GM12864 (cell line): ENCODE data around the gene SEMA4D.

Experiments
- DNase-seq: peaks from one replicate; pipeline ENCODE4 v3.0.0-alpha.2; 2011; ENCODE audit warnings: low read depth
- H3K4me3 ChIP-seq: 2 replicates; pipeline ENCODE4 v1.5.1; 2011; ENCODE audit warnings: mild to moderate bottlenecking, low read depth, low read length, control low read depth
- CTCF ChIP-seq: IDR thresholded peaks from 2 replicates; pipeline ENCODE4 v1.5.1; 2011; ENCODE audit warnings: low read depth, mild to moderate bottlenecking, moderate library complexity, low read length, control low read depth, inconsistent platforms; ENCODE audit errors: missing control alignments

Gene SEMA4D

GRCh38 chr9:89432986-89433530, 64.9 kb downstream of the SEMA4D start:
- DNase-seq: no peak
- no peak overlapping the region for H3K4me3 ChIP-seq
- TF ChIP-seq CTCF: no peak

GRCh38 chr9:89431930-89432725, 65.8 kb downstream of the SEMA4D start:
- DNase-seq: no peak
- H3K4me3 ChIP-seq: no peak overlapping the region
- no peak for TF ChIP-seq CTCF

GRCh38 chr9:89430995-89431394, 66.9 kb downstream of the SEMA4D start:
- no peak overlapping the region for H3K4me3 ChIP-seq
- no peak for DNase-seq

GRCh38 chr9:89428901-89429890, 68.7 kb downstream of the SEMA4D start:
- peak; percentile 77 for TF ChIP-seq CTCF

More at GRCh38 chr9:89430995-89431394, 66.9 kb downstream of the SEMA4D start:
- no peak for TF ChIP-seq CTCF

GRCh38 chr9:89428222-89428761, 69.6 kb downstream of the SEMA4D start:
- no peak overlapping the region for H3K4me3 ChIP-seq
- DNase-seq: no peak
- TF ChIP-seq CTCF: no peak

More at GRCh38 chr9:89428901-89429890, 68.7 kb downstream of the SEMA4D start:
- peak; percentile 59 for DNase-seq
- H3K4me3 ChIP-seq: no peak overlapping the region

GRCh38 chr9:89427621-89428221, 70.2 kb downstream of the SEMA4D start:
- no peak for TF ChIP-seq CTCF
- DNase-seq: no peak

More at GRCh38 chr9:89427621-89428221, 70.2 kb downstream of the SEMA4D start:
- no peak overlapping the region for H3K4me3 ChIP-seq
